Right atrium auricular region (tissue), 2 donors: ENCODE measurements around the gene ENG. TPM values are rescaled to one million over a fixed set of nuclear protein-coding genes. Genes with fewer than 3 reads are reported as not detected.

Experiments used
- DNase-seq: peaks from one replicate; pipeline ENCODE4 v3.0.0-alpha.2; 2019; ENCODE audit warnings: low spot score
- H3K27ac ChIP-seq, 2 donors: fragments of 200-600 bp; sonication (generic); 1 replicate in 1 of 2; 2 replicates in 1 of 2; pipeline ENCODE4 v1.5.1; 2016 to 2019
- H3K27me3 ChIP-seq, 2 donors: fragments of 200-600 bp; sonication (generic); one replicate each; pipeline versions ENCODE4 v1.5.1 to v1.6.0; 2017 to 2019
- H3K36me3 ChIP-seq: fragments of 200-600 bp; sonication (generic); one replicate; pipeline ENCODE4 v1.5.1; 2016
- H3K4me1 ChIP-seq, 2 donors: fragments of 200-600 bp; sonication (generic); one replicate each; pipeline versions ENCODE4 v1.5.1 to v1.6.0; 2017 to 2019
- H3K4me3 ChIP-seq, 2 donors: fragments of 200-600 bp; sonication (generic); 1 replicate in 1 of 2; 2 replicates in 1 of 2; pipeline ENCODE4 v1.5.1; 2017 to 2019; ENCODE audit warnings: mild to moderate bottlenecking in 1 of 2, moderate library complexity in 1 of 2
- H3K9me3 ChIP-seq, 2 donors: fragments of 200-600 bp; sonication (generic); one replicate each; pipeline ENCODE4 v1.5.1; 2019
- CTCF ChIP-seq, 2 donors: fragments of 200-600 bp; sonication (generic); IDR thresholded peaks; one replicate each; pipeline ENCODE4 v1.5.1; 2019; ENCODE audit warnings: antibody characterized with exemption in 2 of 2
- total RNA-seq, 2 donors: library from RNA; depleted of rRNA; stranded (reverse); fragments of >200 nt; gene quantifications; one replicate each; pipeline ENCODE4 v1.1.0, GENCODE V29; 2016

Gene ENG
- total RNA-seq, 2 donors from 2014 or later: 142 to 511 TPM

DNA sequence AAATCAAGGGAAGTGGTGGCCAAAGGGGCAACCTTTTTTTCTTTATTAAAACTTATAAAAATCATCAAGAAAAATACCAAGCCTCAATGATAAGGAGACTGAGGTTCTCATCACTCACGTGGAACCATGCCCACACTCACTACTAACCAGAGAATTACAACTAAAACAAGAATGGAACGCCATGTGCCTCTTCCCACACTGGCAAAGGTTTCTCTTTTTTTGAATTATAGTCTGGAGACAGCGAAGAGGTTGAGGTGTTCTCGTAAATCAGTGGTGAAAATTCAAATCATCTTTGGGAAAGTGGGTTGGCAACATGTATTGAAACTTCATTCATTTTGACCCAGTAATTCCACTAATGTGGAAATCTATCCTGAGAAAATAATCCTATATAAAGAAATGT, 32.4 kb downstream of the ENG start:
- H3K4me1 ChIP-seq: peaks cover 0 to 30% of the 10 kb centered on the region in 2 donors
- no peaks in the 10 kb centered on the region for H3K9me3 ChIP-seq
- no peak for TF ChIP-seq CTCF (IDR thresholded peaks at IDR 0.05)
- no peak overlapping the region for H3K27ac ChIP-seq
- H3K27me3 ChIP-seq: no peaks in the 10 kb centered on the region
- H3K36me3 ChIP-seq: peaks cover 79% of the 10 kb centered on the region
- DNase-seq: no peak
- no peak overlapping the region for H3K4me3 ChIP-seq

DNA sequence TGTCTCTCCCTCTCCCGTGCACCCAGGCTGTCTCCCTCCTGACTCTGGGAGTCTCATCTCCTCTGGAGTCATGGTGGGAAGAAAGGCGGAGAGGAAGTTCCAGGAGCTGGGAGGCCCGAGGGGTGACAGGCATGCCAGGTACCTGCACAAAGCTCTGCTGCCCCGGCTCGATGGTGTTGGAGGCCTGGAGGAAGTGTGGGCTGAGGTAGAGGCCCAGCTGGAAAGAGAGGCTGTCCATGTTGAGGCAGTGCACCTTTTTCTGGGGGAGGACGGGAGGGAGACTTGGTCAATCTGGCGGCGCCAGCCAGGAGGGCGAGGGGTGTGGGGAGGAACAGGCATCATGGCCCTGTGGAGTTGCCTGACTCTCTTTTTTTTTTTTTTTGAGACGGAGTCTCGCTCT, 35.9 kb downstream of the ENG start:
- DNase-seq: no peak
- peak overlapping the region in 1 of 2 donors; percentile 24 for H3K27ac ChIP-seq
- no peaks in the 10 kb centered on the region for H3K27me3 ChIP-seq
- H3K4me3 ChIP-seq: no peak overlapping the region
- peaks cover 0 to 14% of the 10 kb centered on the region in 2 donors for H3K4me1 ChIP-seq
- H3K9me3 ChIP-seq: no peaks in the 10 kb centered on the region
- peaks cover 83% of the 10 kb centered on the region for H3K36me3 ChIP-seq
- TF ChIP-seq CTCF (IDR thresholded peaks at IDR 0.05): no peak

GRCh38 chr9:127817881-127818434, 36.5 kb downstream of the ENG start:
- Histone ChIP-seq H3K4me1 (peaks cover 0 to 14% of the 10 kb centered on the region in 2 donors), H3K4me3 (no peak overlapping the region), H3K36me3 (peaks cover 86% of the 10 kb centered on the region), H3K27ac (peak overlapping the region in 1 of 2 donors; percentile 24), H3K27me3 (no peaks in the 10 kb centered on the region), H3K9me3 (no peaks in the 10 kb centered on the region)
- no peak for DNase-seq
- TF ChIP-seq CTCF (IDR thresholded peaks at IDR 0.05): no peak

DNA sequence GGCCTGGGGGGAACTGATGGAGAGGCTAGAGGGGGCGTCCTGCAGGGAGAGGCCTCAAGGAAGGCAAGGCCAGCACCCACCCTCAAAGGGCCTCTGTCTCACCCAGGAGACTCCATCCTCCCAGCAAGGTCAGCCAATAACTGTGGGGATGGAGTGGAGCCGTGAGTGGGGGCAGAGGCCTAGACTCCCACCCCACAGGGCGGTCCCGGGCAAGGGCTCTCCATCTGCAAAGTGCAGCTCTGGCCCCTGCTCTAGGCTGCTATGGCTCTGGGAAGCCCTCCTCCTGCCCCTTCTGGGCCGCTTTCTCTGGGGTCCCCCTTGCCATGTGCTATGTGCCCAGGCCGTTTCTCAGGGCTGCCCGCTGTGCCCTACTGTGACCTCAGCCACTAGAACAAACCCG, 37.7 kb downstream of the ENG start:
- H3K9me3 ChIP-seq: no peaks in the 10 kb centered on the region
- TF ChIP-seq CTCF (IDR thresholded peaks at IDR 0.05): no peak
- peaks cover 0 to 14% of the 10 kb centered on the region in 2 donors for H3K4me1 ChIP-seq
- no peaks in the 10 kb centered on the region for H3K27me3 ChIP-seq
- no peak for DNase-seq
- no peak overlapping the region for H3K4me3 ChIP-seq
- H3K27ac ChIP-seq: peak overlapping the region; percentile 23 to 24
- H3K36me3 ChIP-seq: peaks cover 96% of the 10 kb centered on the region

DNA sequence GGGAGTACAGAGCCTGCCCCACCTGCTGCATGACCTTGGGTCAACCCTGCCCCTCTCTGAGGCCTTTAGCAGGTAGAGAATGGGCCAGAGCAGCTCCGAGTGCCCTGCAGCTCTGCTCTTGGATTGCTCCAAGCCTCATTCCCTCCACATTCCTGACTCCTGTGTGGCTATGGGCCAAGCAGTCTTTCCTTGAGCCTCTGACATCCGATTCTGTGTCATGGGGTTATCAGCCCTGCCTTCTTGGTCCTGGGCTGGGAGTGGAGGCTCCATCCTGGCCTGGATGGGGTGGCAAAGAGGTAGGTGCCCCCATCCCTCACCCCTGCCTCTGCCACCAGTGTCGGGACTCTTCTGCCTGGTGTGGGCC, 38.1 kb downstream of the ENG start:
- DNase-seq: no peak
- H3K4me1 ChIP-seq: peaks cover 0 to 14% of the 10 kb centered on the region in 2 donors
- peaks cover 95% of the 10 kb centered on the region for H3K36me3 ChIP-seq
- H3K9me3 ChIP-seq: no peaks in the 10 kb centered on the region
- peak overlapping the region; percentile 23 to 24 for H3K27ac ChIP-seq
- TF ChIP-seq CTCF (IDR thresholded peaks at IDR 0.05): no peak
- H3K4me3 ChIP-seq: no peak overlapping the region
- H3K27me3 ChIP-seq: no peaks in the 10 kb centered on the region
